GM13976 (cell line): ENCODE results near the gene SNED1.

ENCODE experiments used
- DNase-seq: peaks from one replicate; pipeline ENCODE4 v3.0.0; 2012; ENCODE audit warnings: low spot score
- in situ Hi-C: fragments of 300-500 bp; cut with MboI; formaldehyde crosslinking; loops from one replicate; pipeline ENCODE4 v1.12.0; 2022; ENCODE audit warnings: low sequenced_read_pairs, mixed read lengths, inconsistent platforms; ENCODE audit not compliant: unreplicated experiment
- TF ChIP-seq, protein P1 (sequence below): IDR thresholded peaks from 2 replicates; pipeline ENCODE4 v1.5.1; 2012; ENCODE audit warnings: borderline replicate concordance, mild to moderate bottlenecking; ENCODE audit not compliant: insufficient read depth; ENCODE audit errors: extremely low read depth, missing control alignments, control extremely low read depth

The SNED1 gene

DNA sequence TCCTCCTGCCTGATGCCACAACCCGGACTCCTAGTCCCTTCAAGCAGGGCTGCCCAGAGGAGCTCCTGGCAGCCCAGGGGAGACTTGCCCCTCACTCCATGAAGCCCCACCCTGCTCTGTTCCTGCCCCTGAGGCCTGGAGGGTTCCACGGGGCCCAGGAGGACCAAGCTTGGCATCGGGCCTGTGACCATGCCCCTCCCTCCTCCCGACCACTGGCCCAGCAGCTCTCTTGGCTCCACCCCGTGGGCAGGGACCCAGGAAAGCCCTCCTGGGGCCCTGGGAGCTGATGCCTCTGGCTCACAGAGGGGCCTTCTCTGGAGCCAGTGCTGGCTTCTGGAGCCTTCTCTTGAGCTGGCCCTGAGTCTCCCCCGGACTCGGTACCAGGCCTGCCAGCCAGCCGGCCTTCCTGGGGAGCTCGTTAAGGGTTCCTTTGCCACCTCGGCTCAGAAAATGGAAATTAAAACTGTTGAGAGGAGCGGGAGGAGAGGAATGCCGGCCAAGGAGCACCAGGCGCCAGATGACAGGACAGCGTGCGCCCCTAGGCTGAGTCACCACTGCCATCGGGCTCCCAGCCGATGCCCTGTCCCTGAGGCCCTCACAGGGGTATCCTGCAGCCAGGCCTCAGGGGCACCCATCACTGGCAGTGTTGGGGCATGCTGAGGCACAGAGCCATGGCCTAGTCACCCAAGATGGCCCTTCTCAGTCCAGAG is 40.6 kb upstream of the SNED1 start:
- in situ Hi-C loops = no loop called here
- DNase-seq = no peak
- TF ChIP-seq, protein P1, sequence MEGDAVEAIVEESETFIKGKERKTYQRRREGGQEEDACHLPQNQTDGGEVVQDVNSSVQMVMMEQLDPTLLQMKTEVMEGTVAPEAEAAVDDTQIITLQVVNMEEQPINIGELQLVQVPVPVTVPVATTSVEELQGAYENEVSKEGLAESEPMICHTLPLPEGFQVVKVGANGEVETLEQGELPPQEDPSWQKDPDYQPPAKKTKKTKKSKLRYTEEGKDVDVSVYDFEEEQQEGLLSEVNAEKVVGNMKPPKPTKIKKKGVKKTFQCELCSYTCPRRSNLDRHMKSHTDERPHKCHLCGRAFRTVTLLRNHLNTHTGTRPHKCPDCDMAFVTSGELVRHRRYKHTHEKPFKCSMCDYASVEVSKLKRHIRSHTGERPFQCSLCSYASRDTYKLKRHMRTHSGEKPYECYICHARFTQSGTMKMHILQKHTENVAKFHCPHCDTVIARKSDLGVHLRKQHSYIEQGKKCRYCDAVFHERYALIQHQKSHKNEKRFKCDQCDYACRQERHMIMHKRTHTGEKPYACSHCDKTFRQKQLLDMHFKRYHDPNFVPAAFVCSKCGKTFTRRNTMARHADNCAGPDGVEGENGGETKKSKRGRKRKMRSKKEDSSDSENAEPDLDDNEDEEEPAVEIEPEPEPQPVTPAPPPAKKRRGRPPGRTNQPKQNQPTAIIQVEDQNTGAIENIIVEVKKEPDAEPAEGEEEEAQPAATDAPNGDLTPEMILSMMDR = no peak

DNA sequence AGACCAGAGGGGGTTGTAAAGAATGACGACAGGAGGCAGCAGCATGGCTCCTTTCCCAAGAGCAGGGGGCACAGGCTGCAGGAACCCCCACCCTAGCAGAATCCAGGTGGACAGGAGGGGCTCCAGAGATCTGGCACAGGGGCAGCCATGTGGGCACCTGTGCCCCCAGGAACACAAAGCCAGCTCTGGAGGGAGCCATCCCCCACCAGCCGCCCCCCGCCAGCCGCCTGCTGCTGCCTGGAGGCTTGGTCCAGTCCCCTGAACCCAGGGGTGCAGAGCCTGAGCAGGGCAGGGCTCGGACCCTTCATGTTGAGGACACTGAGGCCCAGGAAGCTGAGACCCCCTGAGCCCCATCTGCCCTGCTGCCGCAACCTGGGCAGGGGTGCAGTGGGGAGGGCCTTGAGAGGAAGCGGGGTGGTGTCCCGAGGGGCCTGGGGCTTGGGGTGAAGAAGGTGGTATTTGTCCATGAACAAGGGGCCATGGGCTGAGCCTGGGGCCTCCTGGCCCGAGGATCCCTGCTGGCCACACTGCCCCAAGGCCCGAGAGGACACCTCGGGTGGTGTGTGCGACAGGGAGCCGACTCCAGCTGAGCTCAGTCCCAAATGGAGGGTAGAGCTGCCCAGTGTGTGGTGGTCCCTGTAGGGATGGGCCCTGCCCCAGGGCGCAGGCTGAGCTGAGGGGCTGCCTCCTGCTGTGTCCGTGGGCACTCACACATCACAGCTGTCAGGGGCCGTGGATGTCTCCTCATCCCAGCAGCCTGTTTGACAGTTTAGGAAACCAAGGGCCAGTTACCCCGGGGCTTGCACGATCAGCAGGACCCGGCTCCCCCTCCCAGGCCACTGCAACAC is 39.8 kb upstream of the SNED1 start:
- DNase-seq = no peak
- in situ Hi-C loops = no loop called here
- TF ChIP-seq, protein P1 = no peak

DNA sequence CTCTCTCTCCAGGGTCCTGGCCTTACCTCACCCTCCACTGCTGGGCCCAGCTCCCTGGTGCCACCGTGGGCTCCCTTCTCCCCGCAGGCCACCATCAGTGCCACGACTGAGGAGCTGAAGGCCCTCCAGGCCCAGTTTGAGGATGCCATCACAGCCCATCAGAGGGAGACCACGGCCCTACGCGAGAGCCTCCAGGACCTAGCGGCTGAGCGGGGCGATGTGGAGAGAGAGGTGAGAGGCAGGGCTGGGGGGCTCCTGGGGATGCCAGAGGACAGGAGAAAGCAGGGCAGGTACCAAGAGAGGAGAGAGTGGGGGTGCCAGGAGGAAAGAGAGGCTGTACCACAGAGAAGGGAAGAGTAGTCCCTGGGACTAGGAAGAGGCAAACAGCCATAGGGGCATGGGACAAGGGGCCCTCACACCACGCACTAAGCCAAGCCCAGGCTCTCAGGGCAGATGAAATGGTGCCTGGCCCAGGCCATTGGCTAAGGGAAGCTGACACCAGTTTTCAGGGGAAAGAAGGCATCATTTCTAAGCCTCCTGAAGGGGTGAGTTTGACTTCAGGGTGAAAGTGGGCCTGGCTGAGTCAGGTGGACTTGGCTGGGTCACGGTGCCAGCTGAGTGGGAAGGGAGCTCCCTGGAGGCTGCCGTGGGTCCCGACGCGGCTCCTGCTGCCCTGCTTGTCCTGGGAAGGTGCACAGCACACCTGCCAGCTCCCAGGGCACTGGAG is 39.0 kb upstream of the SNED1 start:
- TF ChIP-seq, protein P1 = no peak
- no peak for DNase-seq
- in situ Hi-C loops = no loop called here

DNA sequence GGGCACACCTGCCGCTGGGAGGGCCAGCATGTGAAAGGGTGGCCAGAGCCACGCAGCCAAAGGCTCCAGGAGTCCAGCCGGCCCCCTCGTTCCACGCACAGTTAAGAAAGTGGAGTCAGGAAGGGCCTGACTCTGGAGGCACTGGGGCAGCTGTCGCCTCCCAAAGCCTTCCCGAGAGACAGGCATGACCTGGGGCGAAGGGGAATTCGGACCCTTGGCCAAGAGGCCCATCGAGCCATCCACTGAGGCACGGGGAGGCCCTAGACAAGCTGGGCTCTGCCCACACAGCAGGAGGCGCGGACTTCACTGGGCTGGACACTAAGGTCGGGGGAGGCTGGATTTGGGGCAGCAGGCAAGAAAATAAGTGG is 38.5 kb upstream of the SNED1 start:
- TF ChIP-seq, protein P1 = no peak
- in situ Hi-C loops = no loop called here
- no peak for DNase-seq

DNA sequence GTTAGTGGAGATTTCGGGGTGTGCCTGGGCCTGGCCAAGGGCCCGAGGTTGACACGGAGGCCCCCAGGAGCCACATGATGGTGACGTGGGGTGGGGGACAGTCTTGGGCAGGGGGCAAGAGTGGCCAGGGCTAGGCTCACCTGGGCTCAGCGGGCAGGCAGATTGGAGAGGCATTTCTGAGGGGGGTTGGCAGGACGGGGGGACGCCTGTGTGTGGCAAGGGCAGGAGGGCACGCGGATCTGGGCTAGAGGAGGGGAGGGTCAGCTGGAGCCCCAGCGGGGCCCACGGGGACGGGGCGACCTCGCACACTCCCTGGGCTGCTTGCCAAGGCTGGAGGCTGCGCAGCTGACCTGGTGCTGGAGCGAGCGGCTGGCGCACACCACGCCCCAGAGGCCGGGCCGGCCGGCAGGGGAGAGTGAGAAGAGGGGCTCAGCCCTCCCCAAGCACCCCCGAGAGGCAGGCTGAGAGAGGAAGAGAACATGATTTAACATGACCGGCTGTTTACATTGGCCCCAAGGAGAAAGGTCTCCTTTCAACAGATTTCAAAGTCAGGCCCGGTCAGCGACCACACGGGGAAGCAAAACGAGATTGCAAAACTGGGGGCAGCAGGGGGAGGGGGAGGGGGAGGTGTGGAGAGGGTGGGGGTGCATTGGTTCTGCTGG is 38.0 kb upstream of the SNED1 start:
- DNase-seq = peak; percentile 23
- TF ChIP-seq, protein P1 = no peak
- in situ Hi-C loops = no loop called here
